Muscle layer of duodenum (tissue), 2 donors: ENCODE measurements around the gene SLC35G4.
"Not testable (repeated sequence)": the region's sequence is repeated elsewhere in the genome, so short reads cannot be mapped to it uniquely, and the experiment has no call there.

ENCODE experiments used
- H3K27ac ChIP-seq: one replicate; pipeline ENCODE4 v1.7.0; 2013; ENCODE audit warnings: mild to moderate bottlenecking, low read length
- H3K27me3 ChIP-seq: one replicate; pipeline ENCODE4 v1.7.0; 2013; ENCODE audit warnings: low read depth, mild to moderate bottlenecking, control low read depth, low read length
- H3K36me3 ChIP-seq, 2 donors: one replicate each; pipeline ENCODE4 v1.7.0; 2013; ENCODE audit warnings: low read length in 2 of 2, control low read depth in 1 of 2, mild to moderate bottlenecking in 1 of 2; ENCODE audit not compliant: insufficient read depth in 2 of 2, control insufficient read depth in 1 of 2
- H3K4me1 ChIP-seq, 2 donors: one replicate each; pipeline ENCODE4 v1.7.0; 2013; ENCODE audit warnings: low read length in 2 of 2, mild to moderate bottlenecking in 2 of 2, control low read depth in 1 of 2, moderate library complexity in 1 of 2; ENCODE audit not compliant: insufficient read depth in 2 of 2, control insufficient read depth in 1 of 2
- H3K4me3 ChIP-seq, 2 donors: one replicate each; pipeline ENCODE4 v1.7.0; 2013; ENCODE audit warnings: low read length in 2 of 2, low read depth in 1 of 2, mild to moderate bottlenecking in 1 of 2
- H3K9me3 ChIP-seq, 2 donors: one replicate each; pipeline ENCODE4 v1.7.0; 2013; ENCODE audit warnings: low read length in 2 of 2, control low read depth in 1 of 2, mild to moderate bottlenecking in 1 of 2; ENCODE audit not compliant: control insufficient read depth in 1 of 2
- donor health status: healthy.

Gene SLC35G4

GRCh38 chr18:11579916-11580315 lies 29.5 kb upstream of the SLC35G4 start:
- H3K27ac ChIP-seq = no peak overlapping the region
- no peaks in the 10 kb centered on the region for H3K27me3 ChIP-seq
- no peaks in the 10 kb centered on the region for H3K36me3 ChIP-seq
- H3K4me3 ChIP-seq = no peak overlapping the region
- H3K4me1 ChIP-seq = no peaks in the 10 kb centered on the region
- no peaks in the 10 kb centered on the region for H3K9me3 ChIP-seq

- H3K4me3 ChIP-seq = no peak overlapping the region
- no peaks in the 10 kb centered on the region for H3K4me1 ChIP-seq
- H3K27ac ChIP-seq = no peak overlapping the region
- no peaks in the 10 kb centered on the region for H3K27me3 ChIP-seq
- H3K9me3 ChIP-seq = no peaks in the 10 kb centered on the region
- no peaks in the 10 kb centered on the region for H3K36me3 ChIP-seq
Measured at GRCh38 chr18:11581286-11581685, 28.1 kb upstream of the SLC35G4 start.

- no peaks in the 10 kb centered on the region for H3K27me3 ChIP-seq
- H3K4me3 ChIP-seq = no peak overlapping the region
- no peaks in the 10 kb centered on the region for H3K9me3 ChIP-seq
- no peaks in the 10 kb centered on the region for H3K36me3 ChIP-seq
- H3K27ac ChIP-seq = no peak overlapping the region
- H3K4me1 ChIP-seq = no peaks in the 10 kb centered on the region
Measured at GRCh38 chr18:11585596-11585995, 23.8 kb upstream of the SLC35G4 start.

GRCh38 chr18:11586896-11587295 lies 22.5 kb upstream of the SLC35G4 start:
- H3K4me3 ChIP-seq = no peak overlapping the region
- H3K27ac ChIP-seq = no peak overlapping the region
- H3K27me3 ChIP-seq = no peaks in the 10 kb centered on the region
- H3K4me1 ChIP-seq = no peaks in the 10 kb centered on the region
- H3K36me3 ChIP-seq = no peaks in the 10 kb centered on the region
- no peaks in the 10 kb centered on the region for H3K9me3 ChIP-seq

GRCh38 chr18:11587432-11587831 lies 22.0 kb upstream of the SLC35G4 start:
- Histone ChIP-seq H3K27me3 (no peaks in the 10 kb centered on the region), H3K36me3 (no peaks in the 10 kb centered on the region), H3K4me1 (no peaks in the 10 kb centered on the region), H3K4me3 (no peak overlapping the region), H3K9me3 (no peaks in the 10 kb centered on the region), H3K27ac (no peak overlapping the region)

GRCh38 chr18:11587846-11588245 lies 21.6 kb upstream of the SLC35G4 start:
- H3K36me3 ChIP-seq = no peaks in the 10 kb centered on the region
- no peak overlapping the region for H3K27ac ChIP-seq
- no peaks in the 10 kb centered on the region for H3K27me3 ChIP-seq
- no peaks in the 10 kb centered on the region for H3K9me3 ChIP-seq
- no peak overlapping the region for H3K4me3 ChIP-seq
- H3K4me1 ChIP-seq = no peaks in the 10 kb centered on the region

- Histone ChIP-seq H3K27me3 (no peaks in the 10 kb centered on the region), H3K9me3 (no peaks in the 10 kb centered on the region), H3K36me3 (no peaks in the 10 kb centered on the region), H3K4me3 (no peak overlapping the region), H3K27ac (no peak overlapping the region), H3K4me1 (no peaks in the 10 kb centered on the region)
Measured at GRCh38 chr18:11591957-11592356, 17.4 kb upstream of the SLC35G4 start.

GRCh38 chr18:11600321-11600720 lies 9.1 kb upstream of the SLC35G4 start:
- no peak overlapping the region for H3K27ac ChIP-seq
- no peaks in the 10 kb centered on the region for H3K36me3 ChIP-seq
- peaks cover 0 to 5% of the 10 kb centered on the region in 2 donors for H3K9me3 ChIP-seq
- H3K27me3 ChIP-seq = no peaks in the 10 kb centered on the region
- H3K4me1 ChIP-seq = no peaks in the 10 kb centered on the region
- H3K4me3 ChIP-seq = no peak overlapping the region

GRCh38 chr18:11607906-11608305 lies 1.5 kb upstream of the SLC35G4 start:
- H3K27ac ChIP-seq = no peak overlapping the region
- no peaks in the 10 kb centered on the region for H3K9me3 ChIP-seq
- H3K36me3 ChIP-seq = no peaks in the 10 kb centered on the region

GRCh38 chr18:11608618-11609017 lies 778 bp upstream of the SLC35G4 start:
- H3K36me3 ChIP-seq, H3K9me3 ChIP-seq, H3K4me3 ChIP-seq, H3K27ac ChIP-seq, H3K4me1 ChIP-seq, H3K27me3 ChIP-seq: not testable (repeated sequence)

More at GRCh38 chr18:11607906-11608305, 1.5 kb upstream of the SLC35G4 start:
- H3K4me1 ChIP-seq = no peaks in the 10 kb centered on the region
- H3K4me3 ChIP-seq = no peak overlapping the region
- H3K27me3 ChIP-seq = no peaks in the 10 kb centered on the region

GRCh38 chr18:11613073-11613472 lies 3.7 kb downstream of the SLC35G4 start:
- not testable (repeated sequence) for H3K4me3 ChIP-seq, H3K27ac ChIP-seq, H3K4me1 ChIP-seq, H3K36me3 ChIP-seq, H3K27me3 ChIP-seq, H3K9me3 ChIP-seq

GRCh38 chr18:11613611-11614010 lies 4.2 kb downstream of the SLC35G4 start:
- not testable (repeated sequence) for H3K4me1 ChIP-seq, H3K36me3 ChIP-seq, H3K27ac ChIP-seq, H3K9me3 ChIP-seq, H3K4me3 ChIP-seq, H3K27me3 ChIP-seq
